Panc1 (cell line): ENCODE measurements around the gene BMP2. TPM values are rescaled to one million over a fixed set of nuclear protein-coding genes. Genes with fewer than 3 reads are reported as not detected.

Source experiments
- ATAC-seq: fragments of 200-7000 bp; cut with Tn5 transposase; 2 replicates; pipeline ENCODE4 v1.9.1; 2020; ENCODE audit warnings: mild to moderate bottlenecking, moderate library complexity
- BruUV-seq: library from RNA; stranded (reverse); fragments of 400-500 nt; replicated peaks from 2 replicates; lab custom pipeline; 2021; lab: Mats Ljungman, UMichigan
- CTCF ChIA-PET: fragments of 300-600 bp; sonication (Branson Sonifier 250); formaldehyde crosslinking; loops from one replicate; lab custom pipeline; 2022; ENCODE audit warnings: antibody characterized with exemption; lab: Charles Lee
- POLR2A ChIA-PET: fragments of 300-600 bp; sonication (Branson Sonifier 250); formaldehyde crosslinking; loops from one replicate; lab custom pipeline; 2022; ENCODE audit warnings: antibody characterized with exemption; lab: Charles Lee
- DNase-seq: peaks from one replicate; pipeline ENCODE4 v3.0.0-alpha.2; 2010; ENCODE audit warnings: low read depth, low spot score
- H3K27ac ChIP-seq: 2 replicates; pipeline ENCODE4 v1.5.1; 2011; ENCODE audit warnings: mild to moderate bottlenecking, low read length, inconsistent platforms
- H3K27me3 ChIP-seq: fragments of 200-500 bp; sonication (Bioruptor generic); 2 replicates; pipeline ENCODE4 v1.6.0; 2014; ENCODE audit warnings: low read length, inconsistent platforms; ENCODE audit not compliant: control insufficient read depth, insufficient read depth
- H3K36me3 ChIP-seq: fragments of 200-500 bp; sonication (Bioruptor generic); 2 replicates; pipeline ENCODE4 v1.5.1; 2014; ENCODE audit warnings: inconsistent platforms, mild to moderate bottlenecking, low read length, moderate library complexity; ENCODE audit not compliant: control insufficient read depth, insufficient read depth
- H3K4me1 ChIP-seq: 2 replicates; pipeline ENCODE4 v1.5.1; 2011; ENCODE audit warnings: inconsistent platforms, mild to moderate bottlenecking, low read length, moderate library complexity; ENCODE audit not compliant: control insufficient read depth, insufficient read depth
- H3K4me3 ChIP-seq, 2 experiments: 2 replicates each; pipeline ENCODE4 v1.5.1; 2011 to 2012; ENCODE audit warnings: low read depth in 2 of 2, low read length in 2 of 2, mild to moderate bottlenecking in 2 of 2, inconsistent platforms in 1 of 2, moderate library complexity in 1 of 2
- H3K9me3 ChIP-seq: fragments of 200-500 bp; sonication (Bioruptor generic); 2 replicates; pipeline ENCODE4 v1.5.1; 2014; ENCODE audit warnings: low read depth, mild to moderate bottlenecking, inconsistent platforms, low read length, moderate library complexity; ENCODE audit not compliant: control insufficient read depth, insufficient read depth
- CTCF ChIP-seq: fragments of 450-650 bp; IDR thresholded peaks from 2 replicates; pipeline ENCODE4 v1.5.1; 2017; ENCODE audit warnings: mild to moderate bottlenecking
- POLR2AphosphoS5 ChIP-seq: IDR thresholded peaks from 2 replicates; pipeline ENCODE4 v1.6.1; 2012; ENCODE audit warnings: mild to moderate bottlenecking, low read depth, low read length, moderate library complexity
- REST ChIP-seq, 2 experiments: IDR thresholded peaks; 2 replicates each; pipeline ENCODE4 v1.6.1; 2011 to 2012; ENCODE audit warnings: low read depth in 2 of 2, control low read depth in 1 of 2, low read length in 1 of 2, mild to moderate bottlenecking in 1 of 2, moderate library complexity in 1 of 2; ENCODE audit not compliant: insufficient read depth in 1 of 2
- SIN3A ChIP-seq: IDR thresholded peaks from 2 replicates; pipeline ENCODE4 v1.6.1; 2012; ENCODE audit warnings: low read depth, mild to moderate bottlenecking, low read length, moderate library complexity, borderline replicate concordance; ENCODE audit not compliant: insufficient read depth
- TCF7L2 ChIP-seq: IDR thresholded peaks from 2 replicates; pipeline ENCODE4 v1.6.1; 2011; ENCODE audit warnings: mild to moderate bottlenecking, low read depth, low read length, inconsistent platforms
- in situ Hi-C: cut with HindIII; loops from 2 replicates; pipeline ENCODE4 v1.10.0; 2016; ENCODE audit warnings: low sequenced_read_pairs, low pct_unique_long_range_greater_than_20kb
- intact Hi-C: fragments of 100-400 bp; cut with micrococcal nuclease; formaldehyde crosslinking; loops from one replicate; pipeline ENCODE4 v1.10.0; 2022; ENCODE audit not compliant: unreplicated experiment
- total RNA-seq: library from RNA; stranded (reverse); gene quantifications from one replicate; pipeline ENCODE4 v1.2.1, GENCODE V29; 2021; ENCODE audit not compliant: unreplicated experiment

Gene BMP2
- total RNA-seq, 1 experiment from 2014 or later, result 0.23 TPM

- TF ChIP-seq CTCF, result no peak
- no peak for TF ChIP-seq POLR2AphosphoS5
- no peak for TF ChIP-seq SIN3A
- TF ChIP-seq REST (IDR thresholded peaks at IDR 0.05; ENCODE audit: insufficient read depth in 1 of 2, low read depth in 2 of 2, low read length in 1 of 2), result no peak
- TF ChIP-seq TCF7L2, result no peak
Observed at GRCh38 chr20:6824401-6824800, 56.9 kb downstream of the BMP2 start.

GRCh38 chr20:6827472-6827871, 60.0 kb downstream of the BMP2 start:
- POLR2A ChIA-PET, result no interaction called here
- Histone ChIP-seq H3K4me1 (no peaks in the 10 kb centered on the region), H3K4me3 (no peak overlapping the region), H3K9me3 (no peaks in the 10 kb centered on the region), H3K27ac (no peak overlapping the region), H3K36me3 (no peaks in the 10 kb centered on the region), H3K27me3 (no peaks in the 10 kb centered on the region)
- DNase-seq (no peak), ATAC-seq (no peak)
- in situ Hi-C loops (no loop called here), intact Hi-C loops (loop anchor here (10.0 kb wide), 1 partner anchor 457 kb away; no protein-coding TSS in a partner anchor)
- no TSS peak for BruUV-seq
- CTCF ChIA-PET, result no interaction called here
- TF ChIP-seq REST (IDR thresholded peaks at IDR 0.05; ENCODE audit: insufficient read depth in 1 of 2, low read depth in 2 of 2, low read length in 1 of 2), result no peak
- TF ChIP-seq TCF7L2, result no peak
- TF ChIP-seq CTCF, result no peak
- no peak for TF ChIP-seq POLR2AphosphoS5
- TF ChIP-seq SIN3A, result no peak

More at GRCh38 chr20:6824401-6824800, 56.9 kb downstream of the BMP2 start:
- in situ Hi-C loops (no loop called here), intact Hi-C loops (loop anchor here (10.0 kb wide), 1 partner anchor 460 kb away; no protein-coding TSS in a partner anchor)
- H3K27ac ChIP-seq, result no peak overlapping the region
- ATAC-seq (no peak), DNase-seq (no peak)
- no peaks in the 10 kb centered on the region for H3K9me3 ChIP-seq
- H3K36me3 ChIP-seq, result no peaks in the 10 kb centered on the region
- no peaks in the 10 kb centered on the region for H3K27me3 ChIP-seq
- BruUV-seq, result no TSS peak
- no peaks in the 10 kb centered on the region for H3K4me1 ChIP-seq
- ChIA-PET CTCF (interaction anchor here (0.9 kb wide), 1 partner anchor 337 kb away, joined by 3 read pairs; no protein-coding TSS in a partner anchor), POLR2A (no interaction called here)
- no peak overlapping the region for H3K4me3 ChIP-seq
